Natural killer cell treated with Interleukin-12 subunit alpha and Interleukin-12 subunit beta and Interleukin-15 and Interleukin-18, amount 100 ng/mL, for 72 hours (primary cell): Measurements from ENCODE around the gene NLGN4X. TPM values are rescaled to one million over a fixed set of nuclear protein-coding genes. Genes with fewer than 3 reads are reported as not detected.
"Not testable (repeated sequence)": the region's sequence is repeated elsewhere in the genome, so short reads cannot be mapped to it uniquely, and the experiment has no call there.

Experiments used
- ATAC-seq, 2 donors: fragments of 150-1000 bp; cut with Tn5 transposase in 1 of 2; sonication (Bioruptor Pico), chemical (Tn5 transposase) in 1 of 2; 2 replicates each; pipeline ENCODE4 v1.10.0; 2021
- DNase-seq: peaks from one replicate; pipeline ENCODE4 v3.0.0; 2022; ENCODE audit warnings: low spot score
- H3K27ac Mint-ChIP-seq, 2 donors: 1 replicate in 1 of 2; 2 replicates in 1 of 2; pipeline ENCODE4 v1.8.0; 2022; ENCODE audit warnings: mixed read lengths in 2 of 2, mild to moderate bottlenecking in 1 of 2, moderate library complexity in 1 of 2
- H3K27me3 Mint-ChIP-seq, 2 donors: 1 replicate in 1 of 2; 2 replicates in 1 of 2; pipeline ENCODE4 v1.8.0; 2022; ENCODE audit warnings: mixed read lengths in 2 of 2
- H3K36me3 Mint-ChIP-seq: one replicate; pipeline ENCODE4 v1.8.0; 2022; ENCODE audit warnings: mixed read lengths
- H3K4me1 Mint-ChIP-seq, 2 donors: 1 replicate in 1 of 2; 2 replicates in 1 of 2; pipeline ENCODE4 v1.8.0; 2022; ENCODE audit warnings: low read depth in 2 of 2, mixed read lengths in 2 of 2, mild to moderate bottlenecking in 1 of 2
- H3K4me3 Mint-ChIP-seq: one replicate; pipeline ENCODE4 v1.8.0; 2022; ENCODE audit warnings: mixed read lengths
- H3K9me3 Mint-ChIP-seq: 2 replicates; pipeline ENCODE4 v1.8.0; 2022; ENCODE audit warnings: mixed read lengths
- total RNA-seq, 2 donors: library from RNA; stranded (reverse); gene quantifications; one replicate each; pipeline ENCODE4 v1.2.3, GENCODE V29; 2022

The NLGN4X gene
- total RNA-seq, 2 donors from 2014 or later: not detected

GRCh38 chrX:5958523-5958922, 270.1 kb downstream of the NLGN4X start:
- ATAC-seq: no peak

GRCh38 chrX:5957506-5957905, 271.2 kb downstream of the NLGN4X start:
- peaks cover 5% of the 10 kb centered on the region for H3K9me3 Mint-ChIP-seq
- H3K4me1 Mint-ChIP-seq: peaks cover 0 to 3% of the 10 kb centered on the region in 2 donors

More at GRCh38 chrX:5958523-5958922, 270.1 kb downstream of the NLGN4X start:
- Mint-ChIP-seq H3K36me3 (no peaks in the 10 kb centered on the region), H3K4me1 (peaks cover 0 to 3% of the 10 kb centered on the region in 2 donors), H3K4me3 (no peak overlapping the region), H3K27ac (no peak overlapping the region), H3K9me3 (peaks cover 5% of the 10 kb centered on the region), H3K27me3 (no peaks in the 10 kb centered on the region)
- no peak for DNase-seq

GRCh38 chrX:5936438-5936837, 292.2 kb downstream of the NLGN4X start:
- Mint-ChIP-seq H3K9me3 (peaks cover 8% of the 10 kb centered on the region), H3K27ac (no peak overlapping the region), H3K36me3 (no peaks in the 10 kb centered on the region), H3K27me3 (no peaks in the 10 kb centered on the region), H3K4me3 (no peak overlapping the region), H3K4me1 (no peaks in the 10 kb centered on the region)
- ATAC-seq (no peak), DNase-seq (no peak)

More at GRCh38 chrX:5957506-5957905, 271.2 kb downstream of the NLGN4X start:
- Mint-ChIP-seq H3K27me3 (no peaks in the 10 kb centered on the region), H3K36me3 (no peaks in the 10 kb centered on the region), H3K4me3 (no peak overlapping the region), H3K27ac (no peak overlapping the region)
- DNase-seq (no peak), ATAC-seq (no peak)

GRCh38 chrX:5928224-5928623, 300.4 kb downstream of the NLGN4X start:
- Mint-ChIP-seq H3K27ac (no peak overlapping the region), H3K36me3 (no peaks in the 10 kb centered on the region), H3K9me3 (peaks cover 3% of the 10 kb centered on the region), H3K4me3 (no peak overlapping the region), H3K27me3 (no peaks in the 10 kb centered on the region), H3K4me1 (no peaks in the 10 kb centered on the region)
- no peak for ATAC-seq
- no peak for DNase-seq

- ATAC-seq (no peak), DNase-seq (no peak)
- Mint-ChIP-seq H3K9me3 (peaks cover 11% of the 10 kb centered on the region), H3K4me3 (no peak overlapping the region), H3K27me3 (no peaks in the 10 kb centered on the region), H3K4me1 (no peaks in the 10 kb centered on the region), H3K27ac (no peak overlapping the region), H3K36me3 (no peaks in the 10 kb centered on the region)
Observed at GRCh38 chrX:5916945-5917344, 311.7 kb downstream of the NLGN4X start.

- ATAC-seq: no peak
- Mint-ChIP-seq H3K27ac (no peak overlapping the region), H3K27me3 (no peaks in the 10 kb centered on the region), H3K4me1 (no peaks in the 10 kb centered on the region), H3K4me3 (no peak overlapping the region), H3K9me3 (peaks cover 16% of the 10 kb centered on the region), H3K36me3 (no peaks in the 10 kb centered on the region)
- no peak for DNase-seq
Observed at GRCh38 chrX:5915783-5916182, 312.9 kb downstream of the NLGN4X start.

- Mint-ChIP-seq H3K27ac (no peak overlapping the region), H3K36me3 (no peaks in the 10 kb centered on the region), H3K27me3 (no peaks in the 10 kb centered on the region), H3K4me3 (no peak overlapping the region), H3K9me3 (peaks cover 5% of the 10 kb centered on the region), H3K4me1 (no peaks in the 10 kb centered on the region)
- ATAC-seq (no peak), DNase-seq (no peak)
Observed at GRCh38 chrX:5907207-5907606, 321.5 kb downstream of the NLGN4X start.

GRCh38 chrX:5903586-5904190, 325.0 kb downstream of the NLGN4X start:
- not testable (repeated sequence) for H3K27me3 Mint-ChIP-seq, DNase-seq, H3K36me3 Mint-ChIP-seq, H3K4me1 Mint-ChIP-seq, H3K27ac Mint-ChIP-seq, H3K9me3 Mint-ChIP-seq, H3K4me3 Mint-ChIP-seq, ATAC-seq

- no peaks in the 10 kb centered on the region for H3K4me1 Mint-ChIP-seq
- H3K4me3 Mint-ChIP-seq: no peak overlapping the region
- ATAC-seq: no peak
- H3K27me3 Mint-ChIP-seq: no peaks in the 10 kb centered on the region
- H3K36me3 Mint-ChIP-seq: no peaks in the 10 kb centered on the region
- no peaks in the 10 kb centered on the region for H3K9me3 Mint-ChIP-seq
- no peak for DNase-seq
- no peak overlapping the region for H3K27ac Mint-ChIP-seq
Observed at GRCh38 chrX:5898463-5898862, 330.2 kb downstream of the NLGN4X start.

GRCh38 chrX:5891378-5891777, 337.3 kb downstream of the NLGN4X start:
- H3K27me3 Mint-ChIP-seq: no peaks in the 10 kb centered on the region
- no peak overlapping the region for H3K4me3 Mint-ChIP-seq

GRCh38 chrX:5876984-5877596, 351.6 kb downstream of the NLGN4X start:
- Mint-ChIP-seq H3K4me1 (no peaks in the 10 kb centered on the region), H3K4me3 (no peak overlapping the region), H3K36me3 (no peaks in the 10 kb centered on the region), H3K27me3 (no peaks in the 10 kb centered on the region), H3K9me3 (no peaks in the 10 kb centered on the region), H3K27ac (no peak overlapping the region)
- ATAC-seq (no peak), DNase-seq (no peak)

More at GRCh38 chrX:5891378-5891777, 337.3 kb downstream of the NLGN4X start:
- Mint-ChIP-seq H3K4me1 (no peaks in the 10 kb centered on the region), H3K9me3 (peaks cover 3% of the 10 kb centered on the region), H3K36me3 (no peaks in the 10 kb centered on the region), H3K27ac (no peak overlapping the region)
- DNase-seq (no peak), ATAC-seq (no peak)

- no peaks in the 10 kb centered on the region for H3K4me1 Mint-ChIP-seq
- peaks cover 8% of the 10 kb centered on the region for H3K9me3 Mint-ChIP-seq
- H3K27me3 Mint-ChIP-seq: no peaks in the 10 kb centered on the region
- no peaks in the 10 kb centered on the region for H3K36me3 Mint-ChIP-seq
- no peak for DNase-seq
- no peak overlapping the region for H3K4me3 Mint-ChIP-seq
- H3K27ac Mint-ChIP-seq: no peak overlapping the region
- no peak for ATAC-seq
Observed at GRCh38 chrX:5870238-5870637, 358.4 kb downstream of the NLGN4X start.

- H3K9me3 Mint-ChIP-seq: peaks cover 11% of the 10 kb centered on the region
- H3K4me3 Mint-ChIP-seq: no peak overlapping the region
- no peak overlapping the region for H3K27ac Mint-ChIP-seq
- DNase-seq: no peak
- no peak for ATAC-seq
- no peaks in the 10 kb centered on the region for H3K4me1 Mint-ChIP-seq
- H3K36me3 Mint-ChIP-seq: no peaks in the 10 kb centered on the region
- H3K27me3 Mint-ChIP-seq: no peaks in the 10 kb centered on the region
Observed at GRCh38 chrX:5869786-5870185, 358.9 kb downstream of the NLGN4X start.

- no peaks in the 10 kb centered on the region for H3K27me3 Mint-ChIP-seq
Observed at GRCh38 chrX:5867778-5868177, 360.9 kb downstream of the NLGN4X start.

GRCh38 chrX:5857232-5857631, 371.4 kb downstream of the NLGN4X start:
- Mint-ChIP-seq H3K27me3 (no peaks in the 10 kb centered on the region), H3K36me3 (no peaks in the 10 kb centered on the region), H3K27ac (no peak overlapping the region), H3K9me3 (no peaks in the 10 kb centered on the region), H3K4me1 (no peaks in the 10 kb centered on the region), H3K4me3 (no peak overlapping the region)
- DNase-seq: no peak
- no peak for ATAC-seq

More at GRCh38 chrX:5867778-5868177, 360.9 kb downstream of the NLGN4X start:
- Mint-ChIP-seq H3K9me3 (peaks cover 13% of the 10 kb centered on the region), H3K27ac (no peak overlapping the region), H3K36me3 (no peaks in the 10 kb centered on the region), H3K4me1 (no peaks in the 10 kb centered on the region), H3K4me3 (no peak overlapping the region)
- DNase-seq (no peak), ATAC-seq (no peak)
